Activated CD8-positive, alpha-beta T cell treated with anti-CD3 and anti-CD28 coated beads for 36 hours (primary cell): ENCODE results near the gene SVIP. TPM values are rescaled to one million over a fixed set of nuclear protein-coding genes. Genes with fewer than 3 reads are reported as not detected.
A peak's percentile ranks its signal among the peaks of the same experiment; 100 is the strongest.

ENCODE experiments used
- ATAC-seq: fragments of 200-7000 bp; cut with Tn5 transposase; one replicate; pipeline ENCODE4 v1.10.0; 2021; ENCODE audit warnings: mild to moderate bottlenecking, moderate library complexity
- CTCF ChIA-PET: fragments of 350-600 bp; sonication (Branson Sonifier 250); formaldehyde crosslinking; loops from one replicate; lab custom pipeline; 2021; ENCODE audit warnings: antibody characterized with exemption; lab: Charles Lee
- POLR2A ChIA-PET: fragments of 350-600 bp; sonication (Branson Sonifier 250); formaldehyde crosslinking; loops from one replicate; lab custom pipeline; 2021; ENCODE audit warnings: antibody characterized with exemption; lab: Charles Lee
- DNase-seq: peaks from one replicate; pipeline ENCODE4 v3.0.0-alpha.2; 2020
- H3K27ac Mint-ChIP-seq: one replicate; pipeline ENCODE4 v1.8.0; 2021; ENCODE audit warnings: mild to moderate bottlenecking, mixed read lengths
- H3K27me3 Mint-ChIP-seq: one replicate; pipeline ENCODE4 v1.8.0; 2021; ENCODE audit warnings: mixed read lengths
- H3K36me3 Mint-ChIP-seq: one replicate; pipeline ENCODE4 v1.8.0; 2021; ENCODE audit warnings: low read depth, mixed read lengths
- H3K4me1 Mint-ChIP-seq: one replicate; pipeline ENCODE4 v1.8.0; 2021; ENCODE audit warnings: low read depth, mixed read lengths
- H3K4me3 Mint-ChIP-seq: one replicate; pipeline ENCODE4 v1.8.0; 2021; ENCODE audit warnings: mild to moderate bottlenecking, moderate library complexity, mixed read lengths
- H3K9me3 Mint-ChIP-seq: one replicate; pipeline ENCODE4 v1.8.0; 2021; ENCODE audit warnings: mixed read lengths
- CTCF ChIP-seq: fragments of 200-600 bp; IDR thresholded peaks from one replicate; pipeline ENCODE4 v1.8.0; 2022; ENCODE audit warnings: antibody characterized with exemption, mild to moderate bottlenecking
- intact Hi-C: fragments of 100-400 bp; cut with micrococcal nuclease; formaldehyde crosslinking; loops from one replicate; pipeline ENCODE4 v1.10.0; 2022
- total RNA-seq, 2 experiments: library from RNA; stranded (reverse); gene quantifications; one replicate each; pipeline ENCODE4 v1.2.3, GENCODE V29; 2021

SVIP gene
- total RNA-seq, 2 experiments from 2014 or later, result 62.9 to 65.9 TPM

DNA sequence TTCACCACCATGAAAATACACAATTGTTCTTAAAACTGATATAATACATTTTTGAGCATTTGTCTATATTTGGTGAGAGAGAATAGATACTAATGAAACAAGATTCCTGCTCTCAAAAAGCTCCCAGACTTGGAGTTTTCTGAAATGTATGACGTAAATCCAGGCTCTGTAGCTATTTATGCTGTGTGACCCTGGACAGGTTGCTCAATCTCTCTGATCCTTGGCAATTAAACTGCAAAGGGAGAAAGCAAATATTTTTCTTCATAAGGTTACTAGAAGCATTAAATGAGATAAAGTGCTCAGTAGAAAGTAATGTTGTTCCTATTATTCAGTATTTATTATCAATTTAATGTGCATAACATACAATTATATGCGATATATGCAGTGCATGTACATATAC lies 42.5 kb downstream of the SVIP start:
- H3K9me3 Mint-ChIP-seq, result no peaks in the 10 kb centered on the region
- TF ChIP-seq CTCF, result no peak
- ChIA-PET CTCF (interaction anchor here (0.8 to 2.8 kb wide), 21 partner anchors 10 to 543 kb away, joined by 3 to 22 read pairs (median 4); partner anchors contain the start of genes FANCF and SVIP), POLR2A (no interaction called here)
- intact Hi-C loops, result loop anchor here (5.0 to 10.0 kb wide), 2 partner anchors 112 to 455 kb away; no protein-coding TSS in a partner anchor
- H3K27ac Mint-ChIP-seq, result no peak overlapping the region
- H3K36me3 Mint-ChIP-seq, result no peaks in the 10 kb centered on the region
- no peak for ATAC-seq
- DNase-seq, result no peak
- no peaks in the 10 kb centered on the region for H3K4me1 Mint-ChIP-seq
- no peak overlapping the region for H3K4me3 Mint-ChIP-seq
- H3K27me3 Mint-ChIP-seq, result peaks cover 4% of the 10 kb centered on the region

GRCh38 chr11:22786475-22786874 lies 43.1 kb downstream of the SVIP start:
- H3K27ac Mint-ChIP-seq, result no peak overlapping the region
- ChIA-PET POLR2A (no interaction called here), CTCF (interaction anchor here (1.4 to 2.4 kb wide), 6 partner anchors 9 to 160 kb away, joined by 3 to 22 read pairs (median 12); partner anchors contain the start of genes FANCF and SVIP)
- TF ChIP-seq CTCF, result no peak
- peaks cover under 1% of the 10 kb centered on the region for H3K4me1 Mint-ChIP-seq
- ATAC-seq, result no peak
- no peak overlapping the region for H3K4me3 Mint-ChIP-seq
- intact Hi-C loops, result loop anchor here (5.0 to 10.0 kb wide), 2 partner anchors 112 to 454 kb away; no protein-coding TSS in a partner anchor
- H3K36me3 Mint-ChIP-seq, result no peaks in the 10 kb centered on the region
- peaks cover 4% of the 10 kb centered on the region for H3K27me3 Mint-ChIP-seq
- no peaks in the 10 kb centered on the region for H3K9me3 Mint-ChIP-seq
- no peak for DNase-seq

DNA sequence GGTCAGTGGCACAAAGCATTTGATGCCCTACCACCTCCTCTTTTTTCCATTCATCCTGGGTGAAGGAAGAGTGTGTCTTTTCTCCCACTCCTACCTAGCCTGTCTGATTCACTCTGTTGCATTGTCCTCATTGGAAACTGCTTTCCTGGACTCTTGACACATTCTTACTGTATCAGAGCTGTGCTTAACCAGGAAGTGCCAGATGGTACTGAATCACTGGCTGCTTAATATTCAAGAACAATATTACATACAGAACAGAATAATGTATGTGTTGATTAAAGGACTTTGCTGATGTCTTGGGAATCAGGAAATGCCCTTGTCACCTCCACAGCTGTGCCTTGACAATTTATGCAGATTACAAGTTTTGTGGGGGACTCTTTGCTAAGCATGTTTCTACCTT lies 44.4 kb downstream of the SVIP start:
- Mint-ChIP-seq H3K27me3 (peaks cover 4% of the 10 kb centered on the region), H3K36me3 (no peaks in the 10 kb centered on the region), H3K4me1 (peaks cover 8% of the 10 kb centered on the region), H3K27ac (no peak overlapping the region), H3K9me3 (no peaks in the 10 kb centered on the region), H3K4me3 (no peak overlapping the region)
- CTCF ChIA-PET, result interaction anchor here (1.4 kb wide), 1 partner anchor 115 kb away, joined by 3 read pairs; no protein-coding TSS in a partner anchor
- no peak for TF ChIP-seq CTCF
- intact Hi-C loops, result loop anchor here (5.0 to 10.0 kb wide), 2 partner anchors 110 to 453 kb away; no protein-coding TSS in a partner anchor
- DNase-seq, result no peak
- ATAC-seq, result no peak
- POLR2A ChIA-PET, result no interaction called here

- CTCF ChIA-PET, result interaction anchor here (0.9 kb wide), 1 partner anchor 95 kb away, joined by 3 read pairs; no protein-coding TSS in a partner anchor
- DNase-seq (no peak), ATAC-seq (peak; percentile 51)
These were observed 48.5 kb downstream of the SVIP start for GRCh38 chr11:22780952-22781593.

More at GRCh38 chr11:22780952-22781593, 48.5 kb downstream of the SVIP start:
- Mint-ChIP-seq H3K36me3 (no peaks in the 10 kb centered on the region), H3K9me3 (no peaks in the 10 kb centered on the region), H3K27ac (no peak overlapping the region), H3K27me3 (peaks cover 7% of the 10 kb centered on the region), H3K4me1 (peaks cover 8% of the 10 kb centered on the region), H3K4me3 (no peak overlapping the region)
- POLR2A ChIA-PET, result interaction anchor here (0.8 to 1.4 kb wide), 2 partner anchors 392 to 677 kb away, joined by 3 read pairs; no protein-coding TSS in a partner anchor
- TF ChIP-seq CTCF, result no peak
- intact Hi-C loops, result loop anchor here (10.0 kb wide), 1 partner anchor 106 kb away; no protein-coding TSS in a partner anchor
